Measurements from ENCODE around the gene KCNMB4. TPM values are rescaled to one million over a fixed set of nuclear protein-coding genes. Genes with fewer than 3 reads are reported as not detected.

Gene KCNMB4
- total RNA-seq, 6 experiments from 2014 or later = 0.16 to 1.1 (median 0.22) TPM

DNA sequence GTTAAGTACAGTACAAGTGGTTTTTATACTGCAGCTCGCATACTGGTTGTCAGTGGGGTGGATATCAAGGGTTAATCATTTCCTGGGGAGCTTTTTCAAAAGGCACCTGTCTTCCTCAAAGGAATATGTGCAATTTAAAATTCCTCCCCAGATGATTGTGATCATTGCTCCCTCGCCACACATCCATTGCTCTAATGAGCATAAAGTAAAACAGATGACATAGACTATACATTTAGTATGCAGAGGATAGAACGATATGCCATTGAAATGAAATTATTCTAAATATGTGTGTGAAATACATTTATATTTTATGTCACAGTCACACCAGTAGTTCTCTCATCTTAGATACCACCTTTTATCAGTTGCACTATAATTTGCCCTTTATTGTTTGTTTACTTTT lies 36.4 kb upstream of the KCNMB4 start:
- H3K27me3 Mint-ChIP-seq (ENCODE audit: insufficient read depth) = no peaks in the 10 kb centered on the region
- H3K4me3 Mint-ChIP-seq = no peak overlapping the region
- TF ChIP-seq, protein P1, sequence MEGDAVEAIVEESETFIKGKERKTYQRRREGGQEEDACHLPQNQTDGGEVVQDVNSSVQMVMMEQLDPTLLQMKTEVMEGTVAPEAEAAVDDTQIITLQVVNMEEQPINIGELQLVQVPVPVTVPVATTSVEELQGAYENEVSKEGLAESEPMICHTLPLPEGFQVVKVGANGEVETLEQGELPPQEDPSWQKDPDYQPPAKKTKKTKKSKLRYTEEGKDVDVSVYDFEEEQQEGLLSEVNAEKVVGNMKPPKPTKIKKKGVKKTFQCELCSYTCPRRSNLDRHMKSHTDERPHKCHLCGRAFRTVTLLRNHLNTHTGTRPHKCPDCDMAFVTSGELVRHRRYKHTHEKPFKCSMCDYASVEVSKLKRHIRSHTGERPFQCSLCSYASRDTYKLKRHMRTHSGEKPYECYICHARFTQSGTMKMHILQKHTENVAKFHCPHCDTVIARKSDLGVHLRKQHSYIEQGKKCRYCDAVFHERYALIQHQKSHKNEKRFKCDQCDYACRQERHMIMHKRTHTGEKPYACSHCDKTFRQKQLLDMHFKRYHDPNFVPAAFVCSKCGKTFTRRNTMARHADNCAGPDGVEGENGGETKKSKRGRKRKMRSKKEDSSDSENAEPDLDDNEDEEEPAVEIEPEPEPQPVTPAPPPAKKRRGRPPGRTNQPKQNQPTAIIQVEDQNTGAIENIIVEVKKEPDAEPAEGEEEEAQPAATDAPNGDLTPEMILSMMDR (IDR thresholded peaks at IDR 0.05) = no peak
- peaks cover 11% of the 10 kb centered on the region; the same call in 1 of the 2 replicates for H3K4me1 Mint-ChIP-seq (ENCODE audit: low read depth)
- no peak overlapping the region for H3K27ac Mint-ChIP-seq
- H3K36me3 Mint-ChIP-seq (ENCODE audit: low read depth) = peaks cover 17% of the 10 kb centered on the region
- no peaks in the 10 kb centered on the region for H3K9me3 Mint-ChIP-seq
- no peak for DNase-seq

- Mint-ChIP-seq H3K27ac (no peak overlapping the region), H3K4me3 (no peak overlapping the region), H3K27me3 (ENCODE audit: insufficient read depth) (no peaks in the 10 kb centered on the region), H3K9me3 (no peaks in the 10 kb centered on the region), H3K36me3 (ENCODE audit: low read depth) (peaks cover 14% of the 10 kb centered on the region), H3K4me1 (ENCODE audit: low read depth) (peaks cover 11% of the 10 kb centered on the region; the same call in 1 of the 2 replicates)
- TF ChIP-seq, protein P1 (IDR thresholded peaks at IDR 0.05) = no peak
- DNase-seq = no peak
These were observed 35.9 kb upstream of the KCNMB4 start for GRCh38 chr12:70330158-70330557.

DNA sequence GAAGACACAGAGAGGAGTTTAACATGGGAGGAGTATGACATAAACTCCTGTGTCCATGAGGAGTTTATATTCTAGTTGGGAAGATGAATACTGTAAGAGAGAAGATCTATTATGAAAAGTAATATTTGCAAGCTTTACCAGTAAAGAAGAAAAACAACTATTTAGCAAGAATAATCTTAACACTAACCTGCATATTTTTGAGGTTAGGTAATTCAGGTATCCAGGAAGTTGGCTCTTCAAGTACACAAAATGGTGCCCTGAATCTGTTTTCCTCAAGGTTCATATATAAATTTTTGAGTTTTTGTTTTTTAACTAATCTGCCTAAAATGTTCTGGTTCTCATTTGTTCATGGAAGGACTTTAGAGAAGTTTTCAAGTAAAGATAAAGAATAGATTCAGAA lies 33.9 kb upstream of the KCNMB4 start:
- no peak for DNase-seq
- H3K9me3 Mint-ChIP-seq = no peaks in the 10 kb centered on the region
- H3K4me3 Mint-ChIP-seq = no peak overlapping the region
- no peaks in the 10 kb centered on the region for H3K27me3 Mint-ChIP-seq (ENCODE audit: insufficient read depth)
- H3K4me1 Mint-ChIP-seq (ENCODE audit: low read depth) = peaks cover 11% of the 10 kb centered on the region; the same call in 1 of the 2 replicates
- TF ChIP-seq, protein P1 (IDR thresholded peaks at IDR 0.05) = no peak
- H3K27ac Mint-ChIP-seq = no peak overlapping the region
- peaks cover 9% of the 10 kb centered on the region for H3K36me3 Mint-ChIP-seq (ENCODE audit: low read depth)

DNA sequence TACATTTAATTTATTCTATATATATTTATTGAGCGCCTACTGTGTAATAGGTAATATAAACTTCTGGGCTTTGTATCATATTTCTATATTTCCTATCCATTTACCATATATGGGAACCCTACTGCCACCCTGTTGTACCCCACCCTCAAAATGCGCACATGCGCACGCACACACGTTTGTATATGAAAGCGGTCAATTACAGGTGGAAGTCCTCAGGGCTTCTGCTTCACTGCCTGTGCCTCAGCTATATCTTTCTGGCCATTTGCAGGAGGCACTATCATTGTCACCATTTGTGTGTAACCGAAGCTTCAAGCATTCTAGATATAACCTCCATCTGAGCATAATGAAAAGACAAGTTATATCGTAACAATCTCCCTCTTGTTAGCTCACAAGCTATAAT lies 31.3 kb upstream of the KCNMB4 start:
- H3K4me3 Mint-ChIP-seq = no peak overlapping the region
- no peaks in the 10 kb centered on the region; the same call in 1 of the 2 replicates for H3K27me3 Mint-ChIP-seq (ENCODE audit: insufficient read depth)
- H3K4me1 Mint-ChIP-seq (ENCODE audit: low read depth) = peaks cover 5% of the 10 kb centered on the region; the same call in 1 of the 2 replicates
- TF ChIP-seq, protein P1 (IDR thresholded peaks at IDR 0.05) = no peak
- H3K9me3 Mint-ChIP-seq = no peaks in the 10 kb centered on the region
- H3K36me3 Mint-ChIP-seq (ENCODE audit: low read depth) = peaks cover 14% of the 10 kb centered on the region
- DNase-seq = no peak
- no peak overlapping the region for H3K27ac Mint-ChIP-seq

DNA sequence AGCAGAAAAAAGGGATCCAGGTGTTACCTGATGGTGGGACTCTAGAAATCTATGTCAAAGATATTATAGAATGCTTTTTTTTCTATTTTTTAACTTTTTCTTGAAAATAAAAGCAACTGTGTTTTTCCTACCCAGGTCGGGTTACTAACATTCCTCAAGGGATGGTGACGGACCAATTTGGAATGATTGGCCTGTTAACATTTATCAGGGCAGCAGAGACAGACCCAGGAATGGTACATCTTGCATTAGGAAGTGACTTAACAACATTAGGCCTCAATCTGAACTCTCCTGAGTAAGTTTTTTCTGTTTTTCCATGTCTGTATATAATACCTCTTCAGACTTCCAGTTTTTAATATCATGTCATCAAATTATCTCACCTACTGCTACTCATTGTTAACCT lies 27.6 kb upstream of the KCNMB4 start:
- no peak for DNase-seq
- H3K9me3 Mint-ChIP-seq = no peaks in the 10 kb centered on the region
- no peak overlapping the region for H3K27ac Mint-ChIP-seq
- H3K27me3 Mint-ChIP-seq (ENCODE audit: insufficient read depth) = no peaks in the 10 kb centered on the region; the same call in 1 of the 2 replicates
- TF ChIP-seq, protein P1 (IDR thresholded peaks at IDR 0.05) = no peak
- no peak overlapping the region for H3K4me3 Mint-ChIP-seq
- peaks cover 28% of the 10 kb centered on the region for H3K36me3 Mint-ChIP-seq (ENCODE audit: low read depth)
- no peaks in the 10 kb centered on the region for H3K4me1 Mint-ChIP-seq (ENCODE audit: low read depth)

DNA sequence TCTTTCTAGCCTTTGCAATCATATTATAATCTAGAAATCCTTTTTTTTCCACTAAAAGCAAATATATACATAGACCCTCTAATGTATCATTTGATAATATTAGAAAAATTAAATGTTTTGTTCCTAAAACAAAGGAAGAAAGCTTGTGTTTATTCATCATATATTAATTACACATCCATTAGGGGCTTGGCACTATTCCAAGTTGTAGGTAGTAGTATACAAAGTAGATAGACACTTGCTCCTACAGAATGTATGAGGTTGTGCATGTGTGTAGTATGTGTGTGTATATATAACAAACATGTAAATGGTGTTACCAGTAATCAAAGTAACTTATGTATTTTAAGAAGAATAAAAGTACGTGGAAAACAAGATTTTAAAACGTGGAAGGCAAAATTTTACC lies 15.0 kb upstream of the KCNMB4 start:
- Mint-ChIP-seq H3K4me1 (ENCODE audit: low read depth) (no peaks in the 10 kb centered on the region), H3K36me3 (ENCODE audit: low read depth) (peaks cover 13% of the 10 kb centered on the region; the same call in 1 of the 2 replicates), H3K27ac (no peak overlapping the region), H3K4me3 (no peak overlapping the region), H3K27me3 (ENCODE audit: insufficient read depth) (no peaks in the 10 kb centered on the region), H3K9me3 (no peaks in the 10 kb centered on the region)
- TF ChIP-seq, protein P1 (IDR thresholded peaks at IDR 0.05) = no peak
- no peak for DNase-seq
